Measurements from ENCODE around the gene ZDBF2. TPM values are rescaled to one million over a fixed set of nuclear protein-coding genes. Genes with fewer than 3 reads are reported as not detected.
"Not testable (repeated sequence)": the region's sequence is repeated elsewhere in the genome, so short reads cannot be mapped to it uniquely, and the experiment has no call there.

Gene ZDBF2
- total RNA-seq, 2 donors from 2014 or later, result 7.2 to 10.6 TPM

GRCh38 chr2:206256706-206257205, 17.7 kb upstream of the ZDBF2 start:
- DNase-seq (ENCODE audit: low spot score), result no peak
- no peak for TF ChIP-seq CTCF (IDR thresholded peaks at IDR 0.05)

GRCh38 chr2:206257350-206257749, 17.1 kb upstream of the ZDBF2 start:
- DNase-seq (ENCODE audit: low spot score), result no peak
- Histone ChIP-seq H3K27ac (no peak overlapping the region), H3K36me3 (no peaks in the 10 kb centered on the region), H3K9me3 (no peaks in the 10 kb centered on the region), H3K27me3 (peaks cover 0 to 10% of the 10 kb centered on the region in 2 donors), H3K4me1 (no peaks in the 10 kb centered on the region), H3K4me3 (no peak overlapping the region)
- TF ChIP-seq CTCF (IDR thresholded peaks at IDR 0.05), result no peak

More at GRCh38 chr2:206256706-206257205, 17.7 kb upstream of the ZDBF2 start:
- Histone ChIP-seq H3K4me3 (no peak overlapping the region), H3K27me3 (peaks cover 0 to 9% of the 10 kb centered on the region in 2 donors), H3K36me3 (no peaks in the 10 kb centered on the region), H3K4me1 (no peaks in the 10 kb centered on the region), H3K27ac (no peak overlapping the region), H3K9me3 (no peaks in the 10 kb centered on the region)

- DNase-seq (ENCODE audit: low spot score), result no peak
- H3K4me3 ChIP-seq, result no peak overlapping the region
- TF ChIP-seq CTCF (IDR thresholded peaks at IDR 0.05), result no peak
- no peaks in the 10 kb centered on the region for H3K9me3 ChIP-seq
- H3K4me1 ChIP-seq, result no peaks in the 10 kb centered on the region
- H3K27ac ChIP-seq, result no peak overlapping the region
- peaks cover 5 to 15% of the 10 kb centered on the region in 2 donors for H3K27me3 ChIP-seq
- H3K36me3 ChIP-seq, result no peaks in the 10 kb centered on the region
Observed at GRCh38 chr2:206257861-206258260, 16.6 kb upstream of the ZDBF2 start.

- DNase-seq (ENCODE audit: low spot score); H3K9me3 ChIP-seq; H3K4me1 ChIP-seq; H3K4me3 ChIP-seq; H3K27ac ChIP-seq; H3K36me3 ChIP-seq: not testable (repeated sequence)
- H3K27me3 ChIP-seq, result peaks cover 7 to 15% of the 10 kb centered on the region in 2 donors
Observed at GRCh38 chr2:206258615-206259014, 15.8 kb upstream of the ZDBF2 start.

- no peaks in the 10 kb centered on the region for H3K9me3 ChIP-seq
- H3K36me3 ChIP-seq, result no peaks in the 10 kb centered on the region
- DNase-seq (ENCODE audit: low spot score), result no peak
- no peak overlapping the region for H3K27ac ChIP-seq
- H3K4me1 ChIP-seq, result no peaks in the 10 kb centered on the region
- peaks cover 11 to 15% of the 10 kb centered on the region in 2 donors for H3K27me3 ChIP-seq
- TF ChIP-seq CTCF (IDR thresholded peaks at IDR 0.05), result no peak
- no peak overlapping the region for H3K4me3 ChIP-seq
Observed at GRCh38 chr2:206259376-206260187, 14.9 kb upstream of the ZDBF2 start.

GRCh38 chr2:206260188-206261012, 14.1 kb upstream of the ZDBF2 start:
- no peaks in the 10 kb centered on the region for H3K9me3 ChIP-seq
- no peak for DNase-seq (ENCODE audit: low spot score)
- H3K27me3 ChIP-seq, result peaks cover 13 to 19% of the 10 kb centered on the region in 2 donors
- H3K4me3 ChIP-seq, result no peak overlapping the region
- H3K36me3 ChIP-seq, result no peaks in the 10 kb centered on the region
- peak in 1 of 2 donors; percentile 51 for TF ChIP-seq CTCF (IDR thresholded peaks at IDR 0.05)
- H3K27ac ChIP-seq, result no peak overlapping the region
- H3K4me1 ChIP-seq, result no peaks in the 10 kb centered on the region

Measured in right atrium auricular region (tissue), 2 donors.